NCI-H2171 (cell line): ENCODE results near the gene KRT86.
"Not testable (repeated sequence)": the region's sequence is repeated elsewhere in the genome, so short reads cannot be mapped to it uniquely, and the experiment has no call there.

ENCODE experiments used
- DNase-seq: peaks from one replicate; lab custom pipeline; 2025; lab: John Stamatoyannopoulos, UW

Gene KRT86

GRCh38 chr12:52238916-52239646 is 35.4 kb upstream of the KRT86 start:
- DNase-seq: no peak

GRCh38 chr12:52239767-52240166 is 34.7 kb upstream of the KRT86 start:
- DNase-seq: no peak

GRCh38 chr12:52240247-52240646 is 34.2 kb upstream of the KRT86 start:
- not testable (repeated sequence) for DNase-seq

- DNase-seq: peak; percentile 18
Observed at GRCh38 chr12:52241205-52241842, 33.1 kb upstream of the KRT86 start.

- no peak for DNase-seq
Observed at GRCh38 chr12:52242442-52243258, 31.8 kb upstream of the KRT86 start.

GRCh38 chr12:52243259-52243855 is 31.1 kb upstream of the KRT86 start:
- DNase-seq: no peak

GRCh38 chr12:52243856-52244614 is 30.4 kb upstream of the KRT86 start:
- peak; percentile 14 for DNase-seq

- DNase-seq: no peak
Observed at GRCh38 chr12:52244615-52244994, 29.8 kb upstream of the KRT86 start.

- no peak for DNase-seq
Observed at GRCh38 chr12:52245259-52245961, 29.0 kb upstream of the KRT86 start.

GRCh38 chr12:52245962-52246569 is 28.4 kb upstream of the KRT86 start:
- no peak for DNase-seq

GRCh38 chr12:52246720-52247621 is 27.5 kb upstream of the KRT86 start:
- DNase-seq: peak; percentile 66

GRCh38 chr12:52247622-52248540 is 26.6 kb upstream of the KRT86 start:
- DNase-seq: no peak

- no peak for DNase-seq
Observed at GRCh38 chr12:52248541-52249461, 25.6 kb upstream of the KRT86 start.

- DNase-seq: no peak
Observed at GRCh38 chr12:52249511-52250047, 24.9 kb upstream of the KRT86 start.

- DNase-seq: no peak
Observed at GRCh38 chr12:52250048-52250990, 24.1 kb upstream of the KRT86 start.
